Measurements from ENCODE around the gene ZNF423.

Gene ZNF423

DNA sequence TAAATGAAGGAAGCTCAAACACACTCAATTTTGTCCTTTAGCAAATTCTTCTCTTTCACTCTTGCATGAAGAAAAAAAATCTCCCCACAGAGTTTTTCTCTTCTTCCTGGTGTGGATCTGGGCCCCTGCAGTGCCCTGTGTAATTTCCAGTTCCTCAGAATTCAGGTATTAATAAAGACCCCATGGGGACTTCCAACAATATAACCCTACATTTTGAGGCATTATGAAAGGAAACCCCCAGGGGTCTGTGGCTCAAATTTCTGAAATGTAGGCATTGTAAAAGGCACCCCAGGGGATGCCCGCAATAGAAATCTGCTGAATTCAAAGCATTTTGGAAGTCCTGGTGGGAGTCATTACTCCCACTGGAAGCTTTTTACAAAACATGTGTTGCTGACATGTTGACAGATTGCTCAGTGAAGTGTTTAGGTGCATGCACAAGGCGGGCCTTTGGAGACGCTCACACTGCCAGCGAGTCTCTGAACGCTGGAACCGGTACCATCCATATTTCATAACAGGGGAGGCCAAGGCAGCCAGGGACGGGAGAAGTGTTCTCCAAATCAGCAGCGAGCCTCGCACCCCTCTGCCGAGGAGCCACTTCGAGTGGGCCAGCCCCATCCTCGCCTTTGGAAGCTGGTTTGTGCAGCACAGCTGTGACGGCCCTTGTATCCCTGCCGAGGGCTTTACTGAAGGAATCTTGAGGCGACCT lies 154.0 kb downstream of the ZNF423 start:
- CTCF ChIA-PET = no interaction called here
- TF ChIP-seq, protein P1, sequence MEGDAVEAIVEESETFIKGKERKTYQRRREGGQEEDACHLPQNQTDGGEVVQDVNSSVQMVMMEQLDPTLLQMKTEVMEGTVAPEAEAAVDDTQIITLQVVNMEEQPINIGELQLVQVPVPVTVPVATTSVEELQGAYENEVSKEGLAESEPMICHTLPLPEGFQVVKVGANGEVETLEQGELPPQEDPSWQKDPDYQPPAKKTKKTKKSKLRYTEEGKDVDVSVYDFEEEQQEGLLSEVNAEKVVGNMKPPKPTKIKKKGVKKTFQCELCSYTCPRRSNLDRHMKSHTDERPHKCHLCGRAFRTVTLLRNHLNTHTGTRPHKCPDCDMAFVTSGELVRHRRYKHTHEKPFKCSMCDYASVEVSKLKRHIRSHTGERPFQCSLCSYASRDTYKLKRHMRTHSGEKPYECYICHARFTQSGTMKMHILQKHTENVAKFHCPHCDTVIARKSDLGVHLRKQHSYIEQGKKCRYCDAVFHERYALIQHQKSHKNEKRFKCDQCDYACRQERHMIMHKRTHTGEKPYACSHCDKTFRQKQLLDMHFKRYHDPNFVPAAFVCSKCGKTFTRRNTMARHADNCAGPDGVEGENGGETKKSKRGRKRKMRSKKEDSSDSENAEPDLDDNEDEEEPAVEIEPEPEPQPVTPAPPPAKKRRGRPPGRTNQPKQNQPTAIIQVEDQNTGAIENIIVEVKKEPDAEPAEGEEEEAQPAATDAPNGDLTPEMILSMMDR (IDR thresholded peaks at IDR 0.05; ENCODE audit: insufficient read depth, low read length, missing control alignments) = no peak
- POLR2A ChIA-PET = no interaction called here
- no peak overlapping the region for H3K4me3 ChIP-seq (ENCODE audit: low read depth, low read length)
- no peak for DNase-seq (ENCODE audit: low read depth, low spot score)

DNA sequence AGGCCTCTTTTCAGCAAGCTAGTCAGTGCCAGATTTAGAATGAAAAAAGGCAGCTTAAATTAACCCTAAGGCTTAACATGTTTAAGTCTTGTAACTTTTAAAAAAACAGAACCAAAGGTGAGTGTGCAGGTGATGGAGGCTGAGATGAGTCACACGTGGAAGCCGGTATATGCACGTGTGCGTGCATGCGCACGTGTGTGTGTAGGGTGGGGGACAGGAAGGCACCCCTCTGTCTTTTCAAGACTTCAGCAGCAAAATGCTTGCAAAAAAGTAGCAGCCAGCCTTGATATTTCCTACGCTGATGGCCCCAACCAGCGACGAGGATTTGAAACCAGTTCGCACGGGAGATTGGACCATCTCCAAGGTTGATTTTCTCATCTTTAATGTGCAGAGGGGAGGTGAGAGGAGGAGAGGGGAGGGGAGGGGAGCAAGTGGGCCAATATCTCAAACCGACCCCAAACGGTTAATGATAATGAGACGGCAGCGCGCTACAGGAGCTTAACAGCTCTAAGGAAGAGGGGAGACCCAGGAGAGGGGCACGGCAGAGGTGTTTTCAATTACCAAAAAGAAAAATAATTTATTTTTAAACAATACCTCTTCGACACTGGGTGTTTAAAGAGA lies 154.7 kb downstream of the ZNF423 start:
- CTCF ChIA-PET = no interaction called here
- POLR2A ChIA-PET = no interaction called here
- no peak overlapping the region for H3K4me3 ChIP-seq (ENCODE audit: low read depth, low read length)
- TF ChIP-seq, protein P1 (IDR thresholded peaks at IDR 0.05; ENCODE audit: insufficient read depth, low read length, missing control alignments) = no peak
- no peak for DNase-seq (ENCODE audit: low read depth, low spot score)

DNA sequence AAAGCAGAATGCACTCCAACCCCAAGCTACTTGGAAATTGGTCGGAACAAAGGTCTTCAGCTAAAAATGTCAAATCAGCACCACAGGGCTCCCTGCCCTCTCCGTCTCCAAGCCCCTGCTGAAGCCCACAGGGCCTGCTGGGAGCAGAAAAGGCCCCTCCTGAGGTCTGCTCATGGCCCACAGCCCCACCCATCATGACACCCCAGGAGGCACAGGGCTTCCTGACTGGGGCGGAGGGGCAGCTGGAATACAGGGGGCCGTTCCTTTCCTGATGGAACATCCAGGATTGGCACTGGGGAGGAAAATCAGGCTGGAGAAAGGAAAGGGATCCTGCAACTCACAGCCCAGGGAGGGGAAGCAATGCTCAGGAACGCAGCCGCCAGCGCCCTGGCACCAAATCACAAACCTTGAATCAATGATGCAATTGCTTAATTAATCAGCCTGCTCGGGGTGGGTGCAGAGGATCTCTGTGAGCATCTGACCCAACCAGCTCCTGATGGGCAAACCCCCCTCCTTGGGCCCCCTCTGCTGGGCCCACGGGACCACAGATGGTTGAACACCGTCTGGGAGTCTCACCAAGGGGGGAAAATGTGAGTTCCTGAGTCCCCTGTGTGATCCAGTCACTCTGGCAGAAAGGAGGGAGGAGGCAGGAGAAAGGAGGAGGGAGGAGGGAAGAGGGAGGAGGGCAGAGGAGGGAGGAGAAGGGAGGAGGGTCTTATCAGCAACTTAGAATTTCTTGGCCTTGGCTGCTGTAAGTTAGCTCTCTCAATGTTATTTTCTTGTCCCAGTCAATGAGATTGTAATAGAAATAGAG lies 155.5 kb downstream of the ZNF423 start:
- ChIA-PET POLR2A (interaction anchor here (0.6 kb wide), 1 partner anchor 13 kb away, joined by 3 read pairs; no protein-coding TSS in a partner anchor), CTCF (no interaction called here)
- TF ChIP-seq, protein P1 (IDR thresholded peaks at IDR 0.05; ENCODE audit: insufficient read depth, low read length, missing control alignments) = no peak
- no peak overlapping the region for H3K4me3 ChIP-seq (ENCODE audit: low read depth, low read length)
- DNase-seq (ENCODE audit: low read depth, low spot score) = no peak

DNA sequence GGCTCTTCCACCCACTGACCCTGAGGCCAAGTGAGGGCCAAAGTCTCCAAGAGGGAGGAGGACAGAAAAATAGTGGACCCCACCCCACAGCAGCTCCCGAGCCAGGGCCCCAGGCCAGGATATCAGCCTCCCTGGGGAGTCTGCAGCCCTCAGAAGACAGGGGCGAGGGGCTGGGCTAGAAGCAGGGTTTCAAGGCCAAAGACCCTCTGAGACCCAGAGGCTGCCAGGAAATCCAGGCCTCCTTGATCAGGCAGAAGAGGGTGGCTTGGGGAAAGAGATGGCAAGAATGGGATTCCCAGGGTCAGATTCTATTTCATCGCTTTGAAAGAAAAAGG lies 156.1 kb downstream of the ZNF423 start:
- no peak for DNase-seq (ENCODE audit: low read depth, low spot score)
- TF ChIP-seq, protein P1 (IDR thresholded peaks at IDR 0.05; ENCODE audit: insufficient read depth, low read length, missing control alignments) = no peak
- ChIA-PET POLR2A (interaction anchor here (0.6 kb wide), 1 partner anchor 12 kb away, joined by 3 read pairs; no protein-coding TSS in a partner anchor), CTCF (no interaction called here)
- H3K4me3 ChIP-seq (ENCODE audit: low read depth, low read length) = no peak overlapping the region

DNA sequence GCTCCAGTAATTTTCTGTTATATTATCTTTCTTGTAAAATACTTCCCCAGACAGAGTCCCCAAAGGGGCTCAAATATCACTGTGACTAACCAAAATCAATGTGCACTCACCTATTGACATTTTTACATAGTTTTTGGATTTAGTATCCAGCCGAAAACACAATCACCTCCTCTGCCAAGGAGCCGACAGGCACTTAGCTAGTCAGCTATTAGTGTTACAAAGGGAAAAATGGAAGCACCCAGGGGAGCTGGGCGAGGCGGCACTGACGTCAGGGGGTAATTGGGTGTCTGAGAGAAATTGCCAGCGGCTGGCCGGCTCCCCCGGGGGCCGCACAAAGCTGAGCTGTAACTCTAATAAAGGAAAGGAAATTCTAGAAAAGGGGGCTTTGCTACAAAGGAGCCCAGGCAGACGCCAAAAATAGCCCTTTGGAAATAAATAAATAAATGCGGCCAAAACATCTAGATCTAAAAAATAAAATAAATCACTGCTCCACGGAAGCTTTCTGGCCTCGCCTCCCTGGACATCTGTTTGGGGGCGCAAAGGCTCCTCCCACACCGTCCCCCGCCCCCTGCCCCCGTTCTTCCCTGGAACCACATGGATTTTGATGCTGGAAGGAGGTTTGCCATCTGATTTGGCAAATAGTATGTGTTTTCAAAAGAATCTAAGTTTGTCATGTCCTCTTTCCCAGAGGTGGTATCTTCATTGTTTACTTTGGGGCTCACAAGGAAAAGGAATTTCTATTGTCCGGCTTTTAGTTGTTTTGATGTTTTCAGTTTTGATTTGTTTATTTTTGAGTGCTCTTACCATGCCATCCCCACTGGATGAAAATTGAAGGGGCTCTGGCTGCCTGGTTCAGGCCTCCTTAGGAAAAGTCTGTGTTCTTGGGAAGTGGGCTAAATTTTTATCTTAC lies 156.7 kb downstream of the ZNF423 start:
- ChIA-PET CTCF (no interaction called here), POLR2A (no interaction called here)
- DNase-seq (ENCODE audit: low read depth, low spot score) = no peak
- TF ChIP-seq, protein P1 (IDR thresholded peaks at IDR 0.05; ENCODE audit: insufficient read depth, low read length, missing control alignments) = no peak
- no peak overlapping the region for H3K4me3 ChIP-seq (ENCODE audit: low read depth, low read length)

Measured in AG04449 (cell line).